ENCODE data around the gene PSMG2.

DNA sequence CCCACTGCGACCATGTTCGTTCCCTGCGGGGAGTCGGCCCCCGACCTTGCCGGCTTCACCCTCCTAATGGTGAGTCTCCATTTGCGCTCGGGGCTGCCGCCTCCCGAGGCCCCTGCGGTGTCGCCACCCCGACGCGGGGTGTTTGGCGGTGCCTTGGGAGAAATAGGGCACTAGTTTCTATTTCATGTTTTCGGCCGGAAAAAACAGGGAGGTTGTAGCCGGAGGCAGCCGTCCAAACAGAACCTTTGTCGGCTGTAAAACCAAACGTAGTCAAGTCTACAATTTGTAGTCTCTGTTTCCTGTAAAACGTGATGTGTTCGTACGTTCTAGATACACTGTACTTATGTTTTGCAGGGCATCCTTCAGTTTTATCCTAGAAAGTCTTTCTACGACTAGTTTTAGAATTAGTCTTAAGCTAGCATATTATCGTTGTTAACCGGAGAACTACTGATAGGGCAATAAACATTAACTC lies 290 bp downstream of the PSMG2 start:
- TF ChIP-seq TAF1 (IDR thresholded peaks at IDR 0.05; ENCODE audit: borderline replicate concordance, low read depth, low read length) (no peak), POLR2AphosphoS5 (IDR thresholded peaks at IDR 0.05; ENCODE audit: low read depth, low read length) (no peak)

Measured in GM12892 (cell line).